Muscle of leg (tissue), 11 donors: ENCODE measurements around the gene RASGRF1. TPM values are rescaled to one million over a fixed set of nuclear protein-coding genes. Genes with fewer than 3 reads are reported as not detected.
A peak's percentile ranks its signal among the peaks of the same experiment; 100 is the strongest.

Source experiments
- DNase-seq: peaks from one replicate; pipeline ENCODE4 v3.0.0; 2013
- H3K27ac ChIP-seq: one replicate; pipeline ENCODE4 v1.5.1; 2013; ENCODE audit warnings: mild to moderate bottlenecking, low read length, control low read depth
- H3K27me3 ChIP-seq: one replicate; pipeline ENCODE4 v1.6.1; 2013; ENCODE audit warnings: low read length; ENCODE audit not compliant: control insufficient read depth, insufficient read depth
- H3K36me3 ChIP-seq: one replicate; pipeline ENCODE4 v1.6.1; 2013; ENCODE audit warnings: low read length; ENCODE audit not compliant: control insufficient read depth, insufficient read depth
- H3K4me1 ChIP-seq: one replicate; pipeline ENCODE4 v1.6.1; 2013; ENCODE audit warnings: low read length; ENCODE audit not compliant: control insufficient read depth, insufficient read depth
- H3K4me3 ChIP-seq: one replicate; pipeline ENCODE4 v1.5.1; 2013; ENCODE audit warnings: low read length, control low read depth
- H3K9me3 ChIP-seq: replicated peaks from 2 replicates; pipeline ENCODE4 v1.6.1; 2013; ENCODE audit warnings: low read depth, low read length; ENCODE audit not compliant: control insufficient read depth
- WGBS: methylation state at CpG from one replicate; pipeline ENCODE4 v1.1.5; 2013; ENCODE audit warnings: missing lambda C conversion rate; ENCODE audit not compliant: insufficient coverage; 5-methylcytosine and 5-hydroxymethylcytosine counted together
- polyA plus RNA-seq, 8 donors: library from polyadenylated mRNA; unstranded; fragments of 120-200 nt; gene quantifications; one replicate each; pipeline versions ENCODE4 v1.2.1 to v1.2.3, GENCODE V29; 2013; ENCODE audit warnings: inconsistent platforms in 1 of 8, low replicate concordance in 1 of 8; ENCODE audit not compliant: insufficient read length in 8 of 8, insufficient read depth in 1 of 8
- total RNA-seq: library from RNA; stranded (reverse); fragments of 120-200 nt; gene quantifications from one replicate; pipeline ENCODE4 v1.2.4, GENCODE V29; 2013

The RASGRF1 gene
- total and polyA plus RNA-seq, 9 donors = 0.08 to 0.93 (median 0.16) TPM

DNA sequence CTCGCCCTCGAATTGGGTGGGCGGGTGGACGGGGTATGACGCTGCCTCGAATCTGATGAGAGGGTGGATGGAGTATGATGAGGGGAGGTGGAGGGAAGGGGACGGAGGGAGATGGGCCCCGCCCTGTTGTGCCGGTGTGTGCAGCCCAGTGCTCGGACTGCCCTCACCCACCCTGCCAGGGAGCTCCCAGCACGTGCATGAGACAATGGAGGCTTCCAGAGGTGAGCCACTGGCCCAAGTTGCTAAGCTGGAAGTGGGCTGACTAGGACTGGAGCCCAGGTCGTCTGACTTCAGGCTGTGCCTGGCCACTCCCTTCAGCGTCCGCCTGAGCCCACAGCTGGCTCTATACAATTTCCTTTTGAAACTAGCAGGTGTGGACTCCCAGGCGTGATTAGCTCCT lies 98.7 kb downstream of the RASGRF1 start:
- H3K4me1 ChIP-seq = peaks cover 11% of the 10 kb centered on the region
- no peaks in the 10 kb centered on the region for H3K9me3 ChIP-seq
- no peak overlapping the region for H3K4me3 ChIP-seq
- peaks cover 5% of the 10 kb centered on the region for H3K27me3 ChIP-seq
- no peaks in the 10 kb centered on the region for H3K36me3 ChIP-seq
- WGBS = 73% methylated on average over 15 of the region's 15 CpGs
- no peak for DNase-seq
- no peak overlapping the region for H3K27ac ChIP-seq

DNA sequence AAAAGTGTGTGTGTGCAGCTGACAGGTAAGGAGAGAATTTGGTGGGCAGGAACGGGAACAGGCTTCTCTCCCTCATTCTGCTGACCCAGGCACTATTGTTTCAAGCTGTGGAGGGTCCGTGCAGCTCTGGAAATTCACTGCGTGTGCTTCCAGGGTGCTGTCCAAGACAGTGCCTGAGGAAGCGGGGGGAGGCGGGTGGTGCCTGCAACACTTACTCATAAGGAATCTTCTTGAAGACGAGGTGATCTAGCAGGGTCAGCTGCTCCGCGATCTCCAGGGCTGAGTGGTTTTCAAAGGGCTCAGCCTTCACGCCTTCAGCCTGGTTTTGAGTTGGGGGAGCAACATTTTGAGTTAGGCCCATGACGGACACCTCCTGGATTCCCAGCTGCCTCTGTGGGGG lies 99.1 kb downstream of the RASGRF1 start:
- 61% methylated on average over 9 of the region's 10 CpGs for WGBS
- H3K4me1 ChIP-seq = peaks cover 11% of the 10 kb centered on the region
- H3K36me3 ChIP-seq = no peaks in the 10 kb centered on the region
- no peak overlapping the region for H3K4me3 ChIP-seq
- no peak overlapping the region for H3K27ac ChIP-seq
- DNase-seq = no peak
- no peaks in the 10 kb centered on the region for H3K9me3 ChIP-seq
- peaks cover 5% of the 10 kb centered on the region for H3K27me3 ChIP-seq

- peaks cover 11% of the 10 kb centered on the region for H3K4me1 ChIP-seq
- no peaks in the 10 kb centered on the region for H3K9me3 ChIP-seq
- DNase-seq = no peak
- no peak overlapping the region for H3K27ac ChIP-seq
- H3K36me3 ChIP-seq = no peaks in the 10 kb centered on the region
- H3K27me3 ChIP-seq = peaks cover 5% of the 10 kb centered on the region
- WGBS = no CpG with 5 or more reads among the region's 1 CpG
- no peak overlapping the region for H3K4me3 ChIP-seq
Measured at GRCh38 chr15:78990278-78990677, 100.3 kb downstream of the RASGRF1 start.

DNA sequence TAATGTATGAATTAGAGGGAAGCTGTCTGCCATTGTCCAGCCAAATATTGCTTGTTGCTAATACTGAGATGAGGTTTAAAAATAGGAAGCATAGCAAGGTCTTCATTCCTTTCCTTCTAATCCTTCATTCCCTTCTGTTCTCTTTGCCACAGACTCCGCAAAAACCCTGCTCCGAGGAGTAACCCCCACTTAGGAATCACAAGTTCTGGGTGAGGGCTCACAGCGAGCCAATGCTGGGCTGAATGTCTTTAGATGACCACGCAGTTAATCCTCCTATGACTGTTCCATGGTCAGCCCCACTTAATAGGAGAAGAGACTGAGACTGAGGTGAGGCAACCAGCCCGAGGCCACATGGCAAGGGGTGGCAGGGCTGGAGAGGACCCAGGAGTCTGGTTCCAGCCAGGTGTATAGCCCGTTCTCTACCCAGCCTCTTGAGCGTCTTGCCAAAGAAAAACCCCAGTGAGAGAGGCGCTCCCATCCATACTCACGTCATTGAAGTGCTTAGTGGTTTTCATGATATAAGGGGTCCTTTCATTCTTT lies 100.8 kb downstream of the RASGRF1 start:
- Histone ChIP-seq H3K4me3 (no peak overlapping the region), H3K9me3 (no peaks in the 10 kb centered on the region), H3K36me3 (no peaks in the 10 kb centered on the region), H3K4me1 (peaks cover 11% of the 10 kb centered on the region), H3K27me3 (peaks cover 5% of the 10 kb centered on the region), H3K27ac (no peak overlapping the region)
- no peak for DNase-seq
- WGBS = 86% methylated on average over 2 of the region's 9 CpGs

DNA sequence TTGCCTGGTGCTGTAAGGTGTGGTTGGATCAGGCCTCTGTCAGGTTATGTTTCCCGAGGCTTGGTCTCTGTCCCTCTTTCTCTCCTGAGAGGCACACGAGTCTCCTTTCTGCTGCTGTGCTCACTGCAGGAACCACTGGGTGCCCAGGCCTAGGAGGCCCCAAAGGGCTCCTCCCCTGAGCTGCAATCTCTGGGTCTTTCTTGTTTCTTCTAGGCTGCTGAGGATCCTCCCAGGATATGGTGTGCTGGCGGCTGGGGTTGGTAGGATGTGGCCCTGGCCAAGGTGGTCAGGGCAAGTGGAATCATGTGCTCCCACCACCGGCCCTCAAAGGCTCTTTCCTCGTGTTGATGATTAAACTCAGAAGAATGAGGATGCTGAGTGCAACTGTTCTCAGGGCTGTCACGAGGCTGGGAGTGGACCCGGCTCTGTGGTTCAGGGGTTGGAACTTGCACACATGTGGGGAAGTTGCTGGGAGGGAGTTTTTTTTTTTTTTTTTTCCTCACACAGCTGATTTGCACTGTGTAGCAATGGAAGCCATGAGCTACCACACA lies 102.1 kb downstream of the RASGRF1 start:
- peaks cover 5% of the 10 kb centered on the region for H3K27me3 ChIP-seq
- no peak overlapping the region for H3K4me3 ChIP-seq
- H3K27ac ChIP-seq = peak overlapping the region; percentile 20
- peaks cover 11% of the 10 kb centered on the region for H3K4me1 ChIP-seq
- no peaks in the 10 kb centered on the region for H3K9me3 ChIP-seq
- no peaks in the 10 kb centered on the region for H3K36me3 ChIP-seq
- WGBS = 44% methylated on average over 4 of the region's 7 CpGs
- DNase-seq = peak; percentile 84

DNA sequence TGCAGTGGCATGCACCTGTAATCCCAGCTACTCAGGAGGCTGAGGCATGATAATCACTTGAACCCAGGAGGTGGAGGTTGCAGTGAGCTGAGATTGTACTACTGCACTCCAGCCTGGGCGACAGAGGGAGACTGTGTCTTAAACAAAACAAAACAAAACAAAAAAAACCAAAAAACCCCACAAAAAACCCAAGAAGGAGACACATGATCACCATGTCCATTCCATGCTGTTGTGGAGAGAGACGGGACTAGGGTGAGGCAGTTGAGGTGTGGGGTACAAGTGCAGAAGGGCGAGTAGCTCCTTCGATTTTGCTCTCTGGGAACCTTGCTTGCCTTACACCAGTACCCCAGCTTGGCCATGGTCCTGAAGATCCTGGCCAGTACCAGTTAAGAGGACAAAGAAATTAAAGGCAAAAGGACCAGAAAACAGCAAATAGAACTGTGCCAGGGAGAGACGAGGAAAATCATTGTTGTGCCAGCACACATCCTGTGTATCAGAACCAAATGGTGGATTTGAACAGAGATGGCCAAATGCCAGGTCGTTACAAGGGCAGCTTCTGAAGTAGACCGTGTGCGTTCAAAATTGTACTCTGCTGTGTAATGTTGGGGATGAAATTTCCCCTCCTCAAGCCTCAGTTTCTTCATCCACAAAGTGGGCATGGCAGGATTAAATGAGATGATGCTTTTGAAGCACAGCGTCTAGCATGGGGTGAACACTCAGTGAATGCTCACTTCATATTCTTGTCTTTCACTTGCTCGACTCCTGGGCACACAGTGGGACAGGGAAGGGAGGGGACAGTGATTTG lies 102.8 kb downstream of the RASGRF1 start:
- WGBS = 68% methylated on average over 2 of the region's 10 CpGs
- DNase-seq = no peak
- peak overlapping the region; percentile 20 for H3K27ac ChIP-seq

DNA sequence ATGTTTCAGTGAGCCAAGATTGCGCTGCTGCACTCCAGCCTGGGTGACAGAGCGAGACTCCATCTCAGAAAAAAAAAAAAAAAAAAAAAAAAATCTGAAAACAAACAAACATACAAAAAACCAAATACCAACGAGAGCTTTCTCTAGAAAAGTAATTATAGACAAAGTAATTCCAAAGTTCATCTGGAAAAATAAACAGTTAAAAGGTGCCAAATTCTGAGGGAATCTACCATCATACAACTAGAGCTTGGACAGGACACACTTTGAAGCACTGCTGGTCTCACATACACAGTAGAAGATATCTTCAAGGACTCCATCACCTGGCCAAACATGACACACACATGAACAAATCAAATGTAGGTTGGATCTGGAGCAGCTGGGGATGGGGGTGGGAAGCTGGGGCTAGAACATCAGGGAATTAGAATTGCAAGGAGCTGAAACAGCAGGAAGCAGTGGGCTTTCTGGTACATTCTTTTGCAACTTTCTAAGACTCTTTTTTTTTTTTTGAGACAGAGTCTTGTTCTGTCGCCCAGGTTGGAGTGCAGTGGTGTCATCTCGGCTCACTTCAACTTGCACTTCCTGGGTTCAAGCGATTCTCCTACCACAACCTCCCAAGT lies 104.6 kb downstream of the RASGRF1 start:
- WGBS = no CpG with 5 or more reads among the region's 6 CpGs
- Histone ChIP-seq H3K36me3 (no peaks in the 10 kb centered on the region), H3K4me1 (peaks cover 8% of the 10 kb centered on the region), H3K27ac (no peak overlapping the region), H3K9me3 (no peaks in the 10 kb centered on the region), H3K4me3 (no peak overlapping the region), H3K27me3 (peaks cover 5% of the 10 kb centered on the region)
- DNase-seq = no peak

More for the DNA sequence above, 102.8 kb downstream of the RASGRF1 start:
- H3K36me3 ChIP-seq = no peaks in the 10 kb centered on the region
- no peaks in the 10 kb centered on the region for H3K9me3 ChIP-seq
- no peak overlapping the region for H3K4me3 ChIP-seq
- H3K27me3 ChIP-seq = peaks cover 5% of the 10 kb centered on the region
- peaks cover 13% of the 10 kb centered on the region for H3K4me1 ChIP-seq

DNA sequence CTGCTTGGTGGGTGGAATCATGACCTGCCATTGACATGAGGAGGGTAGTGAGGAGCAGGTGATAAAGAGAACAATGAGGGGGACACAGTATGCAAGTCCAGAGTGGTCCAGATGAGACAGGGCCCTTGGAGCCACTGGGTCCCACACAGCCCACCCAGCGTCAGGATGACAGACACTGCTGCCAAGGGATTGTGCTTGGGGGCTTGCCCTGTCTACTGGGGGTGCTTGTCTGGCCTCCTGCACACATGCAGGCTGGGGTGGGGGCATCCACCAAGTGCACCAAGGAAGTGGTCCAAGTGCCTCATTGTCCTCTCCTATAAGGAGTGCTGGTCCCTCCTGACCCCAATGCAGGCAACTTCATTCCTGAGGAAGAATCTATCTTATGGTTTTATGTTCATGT lies 106.5 kb downstream of the RASGRF1 start:
- peaks cover 14% of the 10 kb centered on the region for H3K4me1 ChIP-seq
- no peaks in the 10 kb centered on the region for H3K36me3 ChIP-seq
- H3K4me3 ChIP-seq = no peak overlapping the region
- peaks cover 5% of the 10 kb centered on the region for H3K27me3 ChIP-seq
- WGBS = 88% methylated on average over 1 of the region's 1 CpG
- no peak for DNase-seq
- H3K9me3 ChIP-seq = no peaks in the 10 kb centered on the region
- H3K27ac ChIP-seq = no peak overlapping the region

GRCh38 chr15:78983146-78983918 lies 107.2 kb downstream of the RASGRF1 start:
- WGBS = 55% methylated on average over 5 of the region's 5 CpGs
- DNase-seq = no peak
- H3K9me3 ChIP-seq = no peaks in the 10 kb centered on the region

More at GRCh38 chr15:78983146-78983918, 107.2 kb downstream of the RASGRF1 start:
- Histone ChIP-seq H3K4me3 (no peak overlapping the region), H3K27ac (no peak overlapping the region), H3K27me3 (peaks cover 5% of the 10 kb centered on the region), H3K36me3 (no peaks in the 10 kb centered on the region), H3K4me1 (peaks cover 14% of the 10 kb centered on the region)
